Measurements from ENCODE around the gene GALNT14.

The GALNT14 gene

DNA sequence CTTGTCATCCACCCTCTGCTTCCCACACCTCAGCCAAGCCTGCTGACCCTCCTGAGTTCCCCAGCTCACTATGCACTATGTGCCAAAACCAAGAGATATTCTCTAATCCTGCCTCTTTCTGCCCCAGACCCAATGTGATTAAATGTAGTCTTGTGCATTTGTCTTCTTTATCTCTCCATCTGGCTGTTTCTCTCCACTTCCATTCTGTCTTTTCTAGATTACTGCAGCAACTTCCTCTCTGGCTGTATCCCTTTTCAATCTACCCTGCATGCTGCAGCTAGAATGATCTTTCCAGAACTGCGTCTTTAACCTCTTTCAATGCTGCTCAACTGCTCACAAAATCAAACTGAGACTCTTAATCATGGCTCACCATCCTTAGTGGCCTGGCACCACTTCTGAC is 164.1 kb downstream of the GALNT14 start:
- H3K4me3 ChIP-seq (ENCODE audit: low read length) = no peak overlapping the region
- TF ChIP-seq, protein P1, sequence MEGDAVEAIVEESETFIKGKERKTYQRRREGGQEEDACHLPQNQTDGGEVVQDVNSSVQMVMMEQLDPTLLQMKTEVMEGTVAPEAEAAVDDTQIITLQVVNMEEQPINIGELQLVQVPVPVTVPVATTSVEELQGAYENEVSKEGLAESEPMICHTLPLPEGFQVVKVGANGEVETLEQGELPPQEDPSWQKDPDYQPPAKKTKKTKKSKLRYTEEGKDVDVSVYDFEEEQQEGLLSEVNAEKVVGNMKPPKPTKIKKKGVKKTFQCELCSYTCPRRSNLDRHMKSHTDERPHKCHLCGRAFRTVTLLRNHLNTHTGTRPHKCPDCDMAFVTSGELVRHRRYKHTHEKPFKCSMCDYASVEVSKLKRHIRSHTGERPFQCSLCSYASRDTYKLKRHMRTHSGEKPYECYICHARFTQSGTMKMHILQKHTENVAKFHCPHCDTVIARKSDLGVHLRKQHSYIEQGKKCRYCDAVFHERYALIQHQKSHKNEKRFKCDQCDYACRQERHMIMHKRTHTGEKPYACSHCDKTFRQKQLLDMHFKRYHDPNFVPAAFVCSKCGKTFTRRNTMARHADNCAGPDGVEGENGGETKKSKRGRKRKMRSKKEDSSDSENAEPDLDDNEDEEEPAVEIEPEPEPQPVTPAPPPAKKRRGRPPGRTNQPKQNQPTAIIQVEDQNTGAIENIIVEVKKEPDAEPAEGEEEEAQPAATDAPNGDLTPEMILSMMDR (conservative IDR thresholded peaks at IDR 0.05; ENCODE audit: low read depth, low read length) = no peak
- DNase-seq (ENCODE audit: low read depth) = no peak

DNA sequence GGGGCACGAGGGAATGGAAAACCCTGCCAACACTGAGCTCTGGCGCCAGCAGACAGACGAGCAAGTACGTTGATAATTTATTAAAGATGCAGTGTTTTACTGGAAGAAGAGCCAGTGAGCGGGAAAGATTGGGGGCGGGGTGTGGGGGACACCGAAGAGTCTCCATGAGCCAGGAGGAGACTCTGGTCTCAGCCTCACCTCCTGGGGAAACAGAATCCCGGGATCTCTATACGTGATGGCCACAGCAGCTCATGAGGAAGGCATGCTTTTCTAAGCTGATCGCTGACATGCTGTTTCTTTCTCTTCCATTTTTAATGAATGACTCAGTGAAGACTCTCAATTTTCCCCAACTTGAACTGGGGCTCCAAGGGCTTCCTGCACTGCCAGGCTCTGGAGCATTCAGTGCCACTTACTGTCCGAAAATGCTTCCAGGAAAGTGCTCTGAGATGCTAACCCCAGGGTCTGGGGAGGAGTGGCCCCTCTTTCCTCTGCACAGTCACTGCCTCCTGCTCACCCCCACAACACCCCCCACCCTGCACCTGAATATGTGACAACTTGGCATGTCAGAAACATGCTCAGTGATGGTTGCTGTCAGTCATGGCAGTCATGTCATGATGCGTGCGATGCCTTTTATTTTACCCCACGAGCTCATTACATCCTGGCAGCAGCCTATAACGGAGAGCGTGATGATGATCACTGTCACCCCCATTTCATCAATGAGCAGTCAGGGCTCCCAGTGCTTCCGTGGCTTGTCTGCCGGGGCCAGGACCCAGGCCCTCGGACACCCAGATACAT is 166.8 kb downstream of the GALNT14 start:
- no peak for DNase-seq (ENCODE audit: low read depth)
- no peak overlapping the region for H3K4me3 ChIP-seq (ENCODE audit: low read length)
- TF ChIP-seq, protein P1 (conservative IDR thresholded peaks at IDR 0.05; ENCODE audit: low read depth, low read length) = no peak

DNA sequence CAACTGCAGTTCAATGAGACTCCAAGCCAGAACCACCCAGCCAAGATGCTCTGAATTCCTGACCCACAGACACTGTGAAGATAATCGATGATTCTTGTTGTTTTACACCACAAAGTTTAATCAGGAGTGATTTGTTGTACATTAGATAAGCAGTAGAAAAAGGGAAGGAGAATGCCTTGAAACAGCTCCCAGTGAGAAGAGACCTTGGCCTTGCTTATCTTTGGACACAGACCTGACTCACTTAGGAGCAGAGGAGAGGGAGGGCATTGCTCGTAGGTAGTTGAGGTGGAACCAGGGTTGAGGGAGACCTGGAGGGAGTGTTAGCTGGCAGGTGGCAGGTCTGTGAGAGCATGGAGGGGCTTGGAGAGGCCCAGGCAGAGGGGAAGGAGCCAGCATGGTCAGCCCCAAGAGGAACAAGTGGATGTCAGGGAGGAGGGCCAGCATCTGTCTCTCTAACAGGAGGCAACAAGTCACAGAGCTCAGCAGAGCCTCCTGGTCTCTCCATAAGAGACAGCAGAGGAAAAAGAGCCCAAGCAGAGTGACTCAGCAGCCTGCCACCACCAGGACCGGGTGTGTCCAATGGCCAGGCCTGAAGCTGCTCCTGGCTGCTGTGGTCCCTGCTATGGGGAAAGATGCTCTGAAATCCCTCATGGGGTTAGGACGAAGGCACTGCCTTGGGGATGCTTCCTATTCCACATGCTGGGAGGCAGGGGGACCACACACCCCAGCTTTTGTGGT is 169.4 kb downstream of the GALNT14 start:
- DNase-seq (ENCODE audit: low read depth) = no peak
- TF ChIP-seq, protein P1 (conservative IDR thresholded peaks at IDR 0.05; ENCODE audit: low read depth, low read length) = no peak

DNA sequence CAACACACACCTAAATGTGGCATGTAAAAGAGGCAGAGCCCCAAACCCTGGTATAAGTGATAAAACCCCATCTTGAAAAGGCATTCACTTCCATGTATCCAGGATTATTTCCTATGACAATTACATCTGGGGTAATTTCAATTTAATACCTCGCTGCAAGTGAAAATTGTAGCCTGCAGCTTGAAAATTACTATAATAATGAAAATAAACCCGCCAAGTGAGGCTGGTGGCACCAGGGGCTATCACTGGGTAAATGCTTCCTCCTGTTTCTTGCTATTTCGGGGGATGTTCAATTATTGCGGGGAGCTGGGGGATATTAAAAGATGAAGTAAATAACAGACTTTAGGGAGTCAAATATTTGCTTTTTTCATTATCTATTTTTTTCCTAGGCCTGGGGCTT is 171.5 kb downstream of the GALNT14 start:
- TF ChIP-seq, protein P1 (conservative IDR thresholded peaks at IDR 0.05; ENCODE audit: low read depth, low read length) = no peak
- no peak overlapping the region for H3K4me3 ChIP-seq (ENCODE audit: low read length)
- no peak for DNase-seq (ENCODE audit: low read depth)

More for the DNA sequence above, 169.4 kb downstream of the GALNT14 start:
- H3K4me3 ChIP-seq (ENCODE audit: low read length) = no peak overlapping the region

- TF ChIP-seq, protein P1 (conservative IDR thresholded peaks at IDR 0.05; ENCODE audit: low read depth, low read length) = no peak
- DNase-seq (ENCODE audit: low read depth) = no peak
- H3K4me3 ChIP-seq (ENCODE audit: low read length) = no peak overlapping the region
Measured at GRCh38 chr2:30965022-30965531, 173.2 kb downstream of the GALNT14 start.

DNA sequence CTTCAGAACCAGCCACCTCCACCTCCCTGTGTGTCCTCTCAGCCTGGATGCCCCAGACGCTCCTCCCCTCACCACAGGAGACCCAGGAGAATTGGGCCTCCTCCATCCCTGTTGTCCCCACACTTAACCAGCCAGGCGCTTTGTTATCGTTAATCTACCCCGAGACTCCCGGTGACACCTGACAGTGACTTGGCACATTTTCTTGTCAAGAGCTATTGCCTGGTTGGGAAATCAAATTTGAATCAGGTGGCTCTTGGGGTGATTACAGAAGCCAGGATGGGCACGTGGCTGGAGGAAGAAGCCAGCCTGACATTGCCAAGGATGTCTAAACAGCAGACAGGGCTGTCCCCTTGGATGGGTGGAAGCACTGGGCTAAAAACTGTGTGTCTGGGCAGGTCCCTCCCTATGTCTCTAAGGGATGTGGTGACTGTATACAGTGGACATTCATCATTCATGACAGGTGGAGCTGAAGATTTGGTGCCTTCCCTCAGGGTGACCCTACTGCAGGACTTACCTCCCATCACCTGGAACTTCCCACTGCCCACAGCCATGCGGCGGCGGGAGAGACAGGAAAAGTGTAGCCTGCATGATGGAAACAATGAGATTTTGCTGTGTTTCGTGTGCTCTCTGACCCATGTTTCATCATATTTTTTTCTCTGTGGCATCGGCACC is 173.8 kb downstream of the GALNT14 start:
- no peak overlapping the region for H3K4me3 ChIP-seq (ENCODE audit: low read length)
- TF ChIP-seq, protein P1 (conservative IDR thresholded peaks at IDR 0.05; ENCODE audit: low read depth, low read length) = no peak
- no peak for DNase-seq (ENCODE audit: low read depth)

Measured in retinal pigment epithelial cell (primary cell).